ENCODE measurements around the gene AOAH.

Gene AOAH

DNA sequence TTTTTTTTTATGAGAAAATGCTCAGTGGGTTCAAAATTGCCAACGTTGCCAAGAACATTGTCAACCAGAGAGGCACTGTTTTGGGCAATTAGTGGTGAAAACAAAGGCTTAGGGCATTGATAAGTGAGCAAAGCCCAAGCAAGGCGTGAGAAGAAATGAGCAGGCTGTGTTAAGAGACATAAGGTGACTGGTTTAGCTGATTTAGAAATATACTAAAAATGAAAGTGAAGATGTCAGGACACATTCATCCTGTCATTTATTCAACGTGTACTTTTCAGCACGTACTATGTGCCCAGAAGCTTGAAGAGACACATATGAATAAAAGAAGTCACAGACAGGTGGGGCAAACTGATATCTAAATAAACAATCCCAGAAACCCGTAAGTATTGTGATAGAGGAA lies 31.8 kb downstream of the AOAH start:
- TF ChIP-seq, protein P1, sequence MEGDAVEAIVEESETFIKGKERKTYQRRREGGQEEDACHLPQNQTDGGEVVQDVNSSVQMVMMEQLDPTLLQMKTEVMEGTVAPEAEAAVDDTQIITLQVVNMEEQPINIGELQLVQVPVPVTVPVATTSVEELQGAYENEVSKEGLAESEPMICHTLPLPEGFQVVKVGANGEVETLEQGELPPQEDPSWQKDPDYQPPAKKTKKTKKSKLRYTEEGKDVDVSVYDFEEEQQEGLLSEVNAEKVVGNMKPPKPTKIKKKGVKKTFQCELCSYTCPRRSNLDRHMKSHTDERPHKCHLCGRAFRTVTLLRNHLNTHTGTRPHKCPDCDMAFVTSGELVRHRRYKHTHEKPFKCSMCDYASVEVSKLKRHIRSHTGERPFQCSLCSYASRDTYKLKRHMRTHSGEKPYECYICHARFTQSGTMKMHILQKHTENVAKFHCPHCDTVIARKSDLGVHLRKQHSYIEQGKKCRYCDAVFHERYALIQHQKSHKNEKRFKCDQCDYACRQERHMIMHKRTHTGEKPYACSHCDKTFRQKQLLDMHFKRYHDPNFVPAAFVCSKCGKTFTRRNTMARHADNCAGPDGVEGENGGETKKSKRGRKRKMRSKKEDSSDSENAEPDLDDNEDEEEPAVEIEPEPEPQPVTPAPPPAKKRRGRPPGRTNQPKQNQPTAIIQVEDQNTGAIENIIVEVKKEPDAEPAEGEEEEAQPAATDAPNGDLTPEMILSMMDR (IDR thresholded peaks at IDR 0.05; ENCODE audit: low read depth, low read length), result no peak
- DNase-seq (ENCODE audit: extremely low read depth, low read depth), result no peak

DNA sequence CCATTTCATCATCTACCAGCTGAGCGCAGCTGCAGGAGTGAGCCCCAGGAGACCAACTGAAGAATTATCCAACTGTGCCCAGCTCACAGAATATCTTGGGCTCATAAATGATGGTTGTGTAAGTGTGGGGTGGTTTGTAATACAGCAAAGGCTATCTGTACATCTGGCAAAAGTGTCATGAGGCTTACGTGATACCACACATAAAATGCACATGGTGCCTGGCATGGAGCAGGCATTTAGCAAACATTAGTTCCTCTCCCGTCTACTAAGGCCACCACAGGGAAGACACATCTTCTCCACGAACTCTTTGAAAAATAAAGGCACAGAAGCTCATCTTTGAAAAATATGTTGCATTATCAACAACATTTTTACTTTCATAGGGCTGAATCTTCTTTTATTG lies 32.3 kb downstream of the AOAH start:
- DNase-seq (ENCODE audit: extremely low read depth, low read depth), result no peak
- TF ChIP-seq, protein P1 (IDR thresholded peaks at IDR 0.05; ENCODE audit: low read depth, low read length), result no peak

DNA sequence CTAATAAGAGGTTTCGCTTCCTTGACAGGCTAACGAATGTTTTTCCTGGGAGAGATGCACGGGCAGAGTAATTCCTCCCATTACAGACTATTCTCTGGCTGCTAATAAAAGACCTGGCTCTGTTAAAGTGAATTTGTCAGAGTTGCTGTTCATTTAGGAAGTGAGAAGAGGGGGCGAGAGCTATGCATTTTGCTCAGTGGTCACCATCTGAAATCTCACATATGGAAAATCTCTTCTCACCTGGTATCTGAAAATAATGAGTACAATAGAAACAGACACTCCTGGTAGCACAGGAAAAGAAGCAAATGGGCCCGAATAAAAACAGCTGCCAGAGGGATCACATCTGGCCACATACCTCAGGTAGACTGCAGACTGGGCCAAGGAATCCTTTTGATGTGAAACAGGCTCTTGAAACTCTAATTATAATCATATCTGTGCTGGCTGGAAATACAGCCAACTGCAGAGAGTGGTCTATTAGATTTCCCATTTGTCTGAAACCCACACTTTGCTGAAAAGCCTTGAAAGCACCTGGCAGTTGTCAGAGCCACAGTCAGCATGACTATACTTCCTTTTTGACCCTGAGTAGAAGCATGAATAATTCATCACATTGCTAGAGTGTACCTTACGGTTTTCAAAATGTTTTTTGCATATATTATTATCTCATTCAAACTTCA lies 33.6 kb downstream of the AOAH start:
- DNase-seq (ENCODE audit: extremely low read depth, low read depth), result no peak
- TF ChIP-seq, protein P1 (IDR thresholded peaks at IDR 0.05; ENCODE audit: low read depth, low read length), result no peak

DNA sequence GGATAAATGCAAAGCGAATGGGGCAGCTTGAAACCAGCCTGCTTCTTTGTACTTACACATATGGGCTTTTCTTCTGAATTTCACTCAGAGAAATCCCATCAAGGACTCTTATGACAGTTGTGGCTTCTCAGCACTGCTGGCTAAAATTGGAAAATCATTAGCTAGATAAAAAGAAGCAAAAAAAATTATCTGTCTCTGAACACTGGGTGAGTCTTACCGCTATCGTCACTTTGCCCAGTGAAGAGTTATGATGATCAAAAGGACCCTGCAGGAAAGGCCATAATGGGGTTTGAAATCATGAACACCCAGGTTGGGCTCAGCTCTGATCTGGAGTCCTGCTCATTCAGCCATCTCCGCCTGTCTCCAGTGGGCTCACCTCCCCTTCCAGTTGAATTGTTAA lies 34.3 kb downstream of the AOAH start:
- TF ChIP-seq, protein P1 (IDR thresholded peaks at IDR 0.05; ENCODE audit: low read depth, low read length), result no peak
- no peak for DNase-seq (ENCODE audit: extremely low read depth, low read depth)

DNA sequence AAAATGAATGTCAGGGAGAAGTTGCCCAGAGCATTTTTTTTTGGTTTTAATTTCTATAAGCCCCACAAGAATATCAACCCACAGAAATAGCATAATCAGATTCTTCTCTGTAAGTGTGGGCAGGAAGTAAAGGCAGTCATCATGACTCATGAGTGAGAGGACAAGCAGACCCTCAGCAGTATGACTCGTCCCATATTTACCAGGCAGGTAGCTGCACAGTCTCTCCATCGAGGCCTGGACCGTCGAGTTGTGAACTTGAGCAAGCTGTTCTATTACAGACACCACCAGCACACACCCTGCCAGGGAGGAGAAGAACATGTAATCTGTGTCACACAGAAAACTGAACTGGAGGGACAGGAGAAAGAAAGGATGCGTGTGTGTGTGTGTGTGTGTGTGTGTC lies 37.8 kb downstream of the AOAH start:
- TF ChIP-seq, protein P1 (IDR thresholded peaks at IDR 0.05; ENCODE audit: low read depth, low read length), result no peak
- DNase-seq (ENCODE audit: extremely low read depth, low read depth), result no peak

DNA sequence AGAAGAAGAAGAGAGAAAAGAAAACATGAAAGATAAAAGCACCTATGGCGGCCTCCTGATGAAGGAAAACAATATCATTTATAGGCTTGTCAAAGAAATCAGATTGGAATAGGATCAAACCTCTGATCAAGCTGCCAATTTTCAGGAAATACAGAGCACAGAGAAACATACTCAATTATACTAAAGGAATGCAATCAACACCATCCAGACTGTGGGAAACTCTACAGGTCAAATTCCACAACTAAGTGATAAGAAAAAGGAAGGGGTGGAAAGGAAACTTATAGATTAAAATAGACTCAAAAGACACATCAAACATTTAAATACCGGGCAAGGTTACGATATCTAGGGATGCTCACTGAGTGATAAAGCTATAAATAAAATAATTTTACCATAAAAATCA lies 39.3 kb downstream of the AOAH start:
- TF ChIP-seq, protein P1 (IDR thresholded peaks at IDR 0.05; ENCODE audit: low read depth, low read length), result no peak
- DNase-seq (ENCODE audit: extremely low read depth, low read depth), result no peak

DNA sequence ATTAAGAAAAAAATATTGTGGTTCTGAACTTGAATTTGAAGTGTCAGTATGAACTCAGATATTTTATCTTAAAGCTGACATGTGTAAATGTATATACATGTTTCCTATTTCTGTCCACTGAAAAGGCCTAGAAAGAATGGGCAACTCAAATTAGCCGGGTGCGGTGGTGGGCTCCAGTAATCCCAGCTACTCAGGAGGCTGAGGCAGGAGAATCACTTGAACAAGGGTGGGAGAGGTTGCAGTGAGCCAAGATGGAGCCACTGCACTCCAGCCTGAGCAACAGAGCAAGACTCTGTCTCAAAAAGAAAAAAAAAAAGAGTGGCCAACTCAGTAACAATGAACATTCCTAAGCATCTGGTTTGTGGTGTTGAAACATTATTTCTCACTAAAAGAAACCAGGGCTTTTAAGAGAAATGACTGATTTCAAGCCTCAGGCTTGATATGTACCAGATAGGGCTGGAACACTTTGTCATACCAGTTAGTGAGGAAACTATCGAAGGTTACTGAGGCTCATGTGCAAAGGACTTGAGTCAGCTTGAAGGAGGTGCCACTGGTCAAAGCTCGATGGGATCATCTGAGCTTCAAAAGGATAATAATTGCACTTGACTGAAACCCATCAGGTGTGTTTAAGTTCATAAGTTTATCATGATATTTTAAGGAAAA lies 40.5 kb downstream of the AOAH start:
- DNase-seq (ENCODE audit: extremely low read depth, low read depth), result no peak
- TF ChIP-seq, protein P1 (IDR thresholded peaks at IDR 0.05; ENCODE audit: low read depth, low read length), result no peak

Measured in AG09319 (cell line).